Sigmoid colon (tissue), 7 donors: ENCODE data around the gene STK32A. TPM values are rescaled to one million over a fixed set of nuclear protein-coding genes. Genes with fewer than 3 reads are reported as not detected.

ENCODE experiments used
- DNase-seq: peaks from one replicate; pipeline ENCODE4 v3.0.0-alpha.2; 2019
- H3K27ac ChIP-seq, 4 donors: fragments of 200-600 bp; sonication (generic); one replicate each; pipeline ENCODE4 v1.5.1; 2016 to 2019; ENCODE audit warnings: mild to moderate bottlenecking in 1 of 4
- H3K27me3 ChIP-seq, 3 donors: fragments of 200-600 bp; sonication (generic); one replicate each; pipeline ENCODE4 v1.5.1; 2019; ENCODE audit warnings: mild to moderate bottlenecking in 1 of 3
- H3K36me3 ChIP-seq, 4 donors: fragments of 200-600 bp; sonication (generic); one replicate each; pipeline ENCODE4 v1.5.1; 2016 to 2019
- H3K4me1 ChIP-seq, 4 donors: fragments of 200-600 bp; sonication (generic); one replicate each; pipeline ENCODE4 v1.5.1; 2017 to 2019
- H3K4me3 ChIP-seq, 4 donors: fragments of 200-600 bp; sonication (generic); one replicate each; pipeline ENCODE4 v1.5.1; 2017 to 2019; ENCODE audit warnings: mild to moderate bottlenecking in 2 of 4, moderate library complexity in 1 of 4
- H3K9me3 ChIP-seq, 4 donors: fragments of 200-600 bp in 3 of 4; sonication (generic) in 3 of 4; one replicate each; pipeline versions ENCODE4 v1.5.1 to v1.6.1; 2013 to 2019
- EP300 ChIP-seq, 4 donors: sonication (generic); formaldehyde crosslinking; IDR thresholded peaks; one replicate each; pipeline ENCODE4 v1.6.1; 2017; ENCODE audit warnings: antibody characterized with exemption in 4 of 4
- POLR2A ChIP-seq, 2 donors: fragments of 450-650 bp; IDR thresholded peaks; one replicate each; pipeline ENCODE4 v1.6.1; 2016; ENCODE audit warnings: antibody characterized with exemption in 2 of 2, mild to moderate bottlenecking in 2 of 2, moderate library complexity in 2 of 2
- POLR2AphosphoS5 ChIP-seq, 4 donors: sonication (generic); formaldehyde crosslinking; IDR thresholded peaks; one replicate each; pipeline ENCODE4 v1.6.1; 2017; ENCODE audit warnings: antibody characterized with exemption in 4 of 4
- WGBS, 2 donors: extraction: QIAGEN DNeasy Blood & Tissue Kit; methylation state at CpG; one replicate each; pipeline ENCODE4 v1.1.7; 2013; 5-methylcytosine and 5-hydroxymethylcytosine counted together
- intact Hi-C: fragments of 100-400 bp; cut with DNase I; formaldehyde crosslinking; loops from one replicate; pipeline ENCODE4 v1.15.1; 2023
- polyA plus RNA-seq, 3 donors: library from polyadenylated mRNA; stranded (reverse); fragments of 200-250 nt; gene quantifications; one replicate each; pipeline ENCODE4 v1.2.3, GENCODE V29; 2013
- total RNA-seq, 4 donors: library from RNA; depleted of rRNA; stranded (reverse); fragments of >200 nt; gene quantifications; one replicate each; pipeline ENCODE4 v1.1.0, GENCODE V29; 2016
- TF ChIP-seq, protein P1 (sequence below), 4 experiments: fragments of 450-650 bp in 3 of 4; fragments of 200-600 bp in 1 of 4; IDR thresholded peaks; one replicate each; pipeline ENCODE4 v1.5.1; 2016 to 2019; ENCODE audit warnings: antibody characterized with exemption in 4 of 4, mild to moderate bottlenecking in 3 of 4, moderate library complexity in 2 of 4
- donor health status: healthy with polysubstance abuse.
- donor health status: Bipolar disorder and iron deficiency.
- donor health status: healthy.

STK32A gene
- total and polyA plus RNA-seq, 7 donors: under 0.01 to 9.1 (median 4.5) TPM; not detected in 1

- peaks cover 2 to 89% (median 73%) of the 10 kb centered on the region in 4 donors for H3K4me1 ChIP-seq
- no peak for TF ChIP-seq POLR2AphosphoS5 (IDR thresholded peaks at IDR 0.05)
- TF ChIP-seq POLR2A (IDR thresholded peaks at IDR 0.05): no peak
- TF ChIP-seq EP300 (IDR thresholded peaks at IDR 0.05): no peak
- TF ChIP-seq, protein P1, sequence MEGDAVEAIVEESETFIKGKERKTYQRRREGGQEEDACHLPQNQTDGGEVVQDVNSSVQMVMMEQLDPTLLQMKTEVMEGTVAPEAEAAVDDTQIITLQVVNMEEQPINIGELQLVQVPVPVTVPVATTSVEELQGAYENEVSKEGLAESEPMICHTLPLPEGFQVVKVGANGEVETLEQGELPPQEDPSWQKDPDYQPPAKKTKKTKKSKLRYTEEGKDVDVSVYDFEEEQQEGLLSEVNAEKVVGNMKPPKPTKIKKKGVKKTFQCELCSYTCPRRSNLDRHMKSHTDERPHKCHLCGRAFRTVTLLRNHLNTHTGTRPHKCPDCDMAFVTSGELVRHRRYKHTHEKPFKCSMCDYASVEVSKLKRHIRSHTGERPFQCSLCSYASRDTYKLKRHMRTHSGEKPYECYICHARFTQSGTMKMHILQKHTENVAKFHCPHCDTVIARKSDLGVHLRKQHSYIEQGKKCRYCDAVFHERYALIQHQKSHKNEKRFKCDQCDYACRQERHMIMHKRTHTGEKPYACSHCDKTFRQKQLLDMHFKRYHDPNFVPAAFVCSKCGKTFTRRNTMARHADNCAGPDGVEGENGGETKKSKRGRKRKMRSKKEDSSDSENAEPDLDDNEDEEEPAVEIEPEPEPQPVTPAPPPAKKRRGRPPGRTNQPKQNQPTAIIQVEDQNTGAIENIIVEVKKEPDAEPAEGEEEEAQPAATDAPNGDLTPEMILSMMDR (IDR thresholded peaks at IDR 0.05): no peak
- H3K9me3 ChIP-seq: no peaks in the 10 kb centered on the region
- no peak for DNase-seq
- peaks cover 7 to 56% (median 9%) of the 10 kb centered on the region in 4 donors for H3K36me3 ChIP-seq
- intact Hi-C loops: loop anchor here (5.0 kb wide), 1 partner anchor 101 kb away; no protein-coding TSS in a partner anchor
- WGBS, 2 donors: 94 to 96% methylated on average over 1 of the region's 1 CpG
- no peak overlapping the region for H3K4me3 ChIP-seq
- H3K27me3 ChIP-seq: no peaks in the 10 kb centered on the region
- peak overlapping the region; percentile 77 to 94 (median 89) for H3K27ac ChIP-seq
These were observed 171.8 kb downstream of the STK32A start for GRCh38 chr5:147406636-147407035.

- Histone ChIP-seq H3K4me1 (peaks cover 0 to 95% (median 78%) of the 10 kb centered on the region in 4 donors), H3K27me3 (no peaks in the 10 kb centered on the region), H3K27ac (peak overlapping the region; percentile 77 to 94 (median 89)), H3K9me3 (no peaks in the 10 kb centered on the region), H3K36me3 (peaks cover 7 to 56% (median 8%) of the 10 kb centered on the region in 4 donors), H3K4me3 (no peak overlapping the region)
- TF ChIP-seq POLR2A (IDR thresholded peaks at IDR 0.05): no peak
- TF ChIP-seq, protein P1 (IDR thresholded peaks at IDR 0.05): no peak
- no peak for TF ChIP-seq EP300 (IDR thresholded peaks at IDR 0.05)
- no peak for TF ChIP-seq POLR2AphosphoS5 (IDR thresholded peaks at IDR 0.05)
- WGBS, 2 donors: 78 to 88% methylated on average over 8 of the region's 8 CpGs
- no peak for DNase-seq
- intact Hi-C loops: loop anchor here (5.0 kb wide), 1 partner anchor 100 kb away; no protein-coding TSS in a partner anchor
These were observed 172.4 kb downstream of the STK32A start for GRCh38 chr5:147407094-147407681.

- no peak for TF ChIP-seq EP300 (IDR thresholded peaks at IDR 0.05)
- no peak for TF ChIP-seq POLR2AphosphoS5 (IDR thresholded peaks at IDR 0.05)
- TF ChIP-seq, protein P1 (IDR thresholded peaks at IDR 0.05): no peak
- TF ChIP-seq POLR2A (IDR thresholded peaks at IDR 0.05): no peak
- no peak overlapping the region for H3K4me3 ChIP-seq
- H3K4me1 ChIP-seq: peaks cover 0 to 98% (median 83%) of the 10 kb centered on the region in 4 donors
- intact Hi-C loops: loop anchor here (5.0 kb wide), 1 partner anchor 98 kb away; no protein-coding TSS in a partner anchor
- WGBS, 2 donors: 93 to 97% methylated on average over 2 of the region's 2 CpGs
- H3K9me3 ChIP-seq: no peaks in the 10 kb centered on the region
- peak overlapping the region; percentile 70 to 94 (median 89) for H3K27ac ChIP-seq
- no peak for DNase-seq
- no peaks in the 10 kb centered on the region for H3K27me3 ChIP-seq
- H3K36me3 ChIP-seq: peaks cover 7 to 67% (median 10%) of the 10 kb centered on the region in 4 donors
These were observed 174.2 kb downstream of the STK32A start for GRCh38 chr5:147408980-147409379.

DNA sequence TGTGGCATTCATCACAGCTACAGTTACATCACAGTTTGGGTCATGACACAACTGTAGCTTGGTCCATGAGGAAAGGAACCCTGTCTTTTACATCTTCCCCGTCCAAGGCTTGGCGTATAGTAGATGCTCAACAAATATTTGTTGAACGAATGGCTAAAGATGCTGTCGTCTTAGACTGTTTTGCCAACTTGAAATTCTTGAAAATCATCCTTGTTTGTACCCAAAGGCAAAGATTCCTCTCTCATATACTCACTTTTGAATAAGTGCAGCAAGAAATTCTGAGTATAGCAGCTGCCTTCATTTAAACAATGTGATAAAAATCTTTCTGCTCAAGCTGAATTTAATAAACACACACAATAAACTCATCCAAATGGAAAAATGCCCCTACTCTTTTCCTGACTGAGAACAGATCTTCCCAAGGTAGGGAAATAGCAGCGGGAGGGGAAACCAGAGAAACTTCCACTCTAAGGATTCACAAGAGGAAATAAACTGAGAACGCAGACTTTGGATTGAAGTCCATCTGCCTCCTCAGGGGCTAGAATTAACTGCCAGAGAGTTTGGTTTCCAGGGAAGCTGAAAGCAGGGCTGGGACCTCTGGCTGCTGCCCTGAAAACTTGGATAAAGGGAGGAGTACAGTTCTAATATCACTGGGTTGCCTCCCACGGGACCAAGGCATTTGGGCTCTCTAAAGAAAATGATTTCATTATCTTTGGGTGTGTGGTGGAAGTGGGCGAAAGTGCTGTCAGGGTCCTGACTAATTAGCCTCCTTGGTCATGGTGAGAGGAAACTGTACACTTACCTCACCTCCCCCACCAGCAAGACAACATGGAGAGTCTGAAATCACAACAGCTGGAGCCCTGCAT lies 175.9 kb downstream of the STK32A start:
- H3K4me1 ChIP-seq: peaks cover 0 to 98% (median 82%) of the 10 kb centered on the region in 4 donors
- no peak for TF ChIP-seq EP300 (IDR thresholded peaks at IDR 0.05)
- TF ChIP-seq POLR2AphosphoS5 (IDR thresholded peaks at IDR 0.05): peak in 1 of 4 donors; percentile 19
- WGBS, 2 donors: 65 to 77% methylated on average over 8 of the region's 8 CpGs
- no peaks in the 10 kb centered on the region for H3K27me3 ChIP-seq
- H3K36me3 ChIP-seq: peaks cover 7 to 75% (median 15%) of the 10 kb centered on the region in 4 donors
- intact Hi-C loops: no loop called here
- H3K4me3 ChIP-seq: no peak overlapping the region
- H3K27ac ChIP-seq: peak overlapping the region; percentile 70 to 94 (median 89)
- DNase-seq: no peak
- no peaks in the 10 kb centered on the region for H3K9me3 ChIP-seq
